K562 (cell line): Measurements from ENCODE around the gene CRLF1. TPM values are rescaled to one million over a fixed set of nuclear protein-coding genes. Genes with fewer than 3 reads are reported as not detected.
A peak's percentile ranks its signal among the peaks of the same experiment; 100 is the strongest.

Experiments
- CC2D1A ChIP-seq: fragments of 450-650 bp; IDR thresholded peaks from 2 replicates; pipeline ENCODE4 v1.6.1; 2017; ENCODE audit warnings: mild to moderate bottlenecking
- CTBP1 ChIP-seq: fragments of 450-650 bp; IDR thresholded peaks from 2 replicates; pipeline ENCODE4 v1.6.1; 2016; ENCODE audit warnings: borderline replicate concordance
- FOXK1 ChIP-seq: sonication (generic); formaldehyde crosslinking; IDR thresholded peaks from 2 replicates; pipeline ENCODE4 v1.8.0; 2022; ENCODE audit warnings: missing genetic modification reagents, mild to moderate bottlenecking, borderline replicate concordance
- IRF9 ChIP-seq: fragments of 450-650 bp; IDR thresholded peaks from 2 replicates; pipeline ENCODE4 v1.6.1; 2016; ENCODE audit warnings: missing biosample characterization, missing genetic modification characterization
- MAZ ChIP-seq, 2 experiments: fragments of 450-650 bp in 1 of 2; sonication (generic) in 1 of 2; formaldehyde crosslinking; IDR thresholded peaks in 1 of 2; conservative IDR thresholded peaks in 1 of 2; 2 replicates each; pipeline versions ENCODE4 v1.4.0 to v1.5.0; 2020; ENCODE audit warnings: mild to moderate bottlenecking in 1 of 2, missing genetic modification reagents in 1 of 2
- MEF2A ChIP-seq: IDR thresholded peaks from 2 replicates; pipeline ENCODE4 v1.6.1; 2011; ENCODE audit warnings: low read depth, mild to moderate bottlenecking, low read length, moderate library complexity; ENCODE audit not compliant: control insufficient read depth
- MTA2 ChIP-seq: fragments of 450-650 bp; IDR thresholded peaks from 2 replicates; pipeline ENCODE4 v1.6.1; 2016; ENCODE audit warnings: low read depth
- MYNN ChIP-seq, 2 experiments: sonication (generic); formaldehyde crosslinking in 1 of 2; IDR thresholded peaks; 2 replicates each; pipeline versions ENCODE4 v1.5.0 to v1.6.1; 2016 to 2020; ENCODE audit warnings: antibody characterized with exemption in 1 of 2, missing genetic modification reagents in 1 of 2
- SOX6 ChIP-seq: fragments of 450-650 bp; IDR thresholded peaks from 2 replicates; pipeline ENCODE4 v1.6.1; 2014; ENCODE audit warnings: mild to moderate bottlenecking
- TAF1 ChIP-seq: IDR thresholded peaks from 2 replicates; pipeline ENCODE4 v1.6.1; 2011; ENCODE audit warnings: mild to moderate bottlenecking, low read length, moderate library complexity; ENCODE audit not compliant: insufficient read depth, control insufficient read depth, severe bottlenecking; ENCODE audit errors: extremely low read depth
- ZNF133 ChIP-seq: fragments of 250-450 bp; sonication (Bioruptor Pico); IDR thresholded peaks from 2 replicates; pipeline ENCODE4 v1.4.0; 2020; ENCODE audit warnings: mild to moderate bottlenecking
- polyA plus RNA-seq, 8 experiments: library from polyadenylated mRNA; depleted of rRNA in 4 of 8; stranded (reverse) in 5 of 8; unstranded in 3 of 8; fragments of >200 nt; fragmentation: Nextera tagmentation in 2 of 8; fragmentation: Illumina TruSeq in 1 of 8; extraction: Ambion mirVana in 2 of 8; extraction: Trizol in 1 of 8; gene quantifications; 2 replicates each; pipeline versions ENCODE4 v1.2.1 to v1.2.3, GENCODE V29; 2011 to 2014; ENCODE audit warnings: inconsistent platforms in 1 of 8, missing spikeins in 1 of 8
- total RNA-seq, 7 experiments: library from RNA; depleted of rRNA in 6 of 7; stranded (reverse); fragments of >200 nt in 6 of 7; fragmentation: Illumina TruSeq in 2 of 7; extraction: Trizol in 2 of 7; gene quantifications; 2 replicates each; pipeline versions ENCODE4 v1.2.1 to v1.2.3, GENCODE V29; 2011 to 2021; ENCODE audit warnings: low replicate concordance in 1 of 7
- TF ChIP-seq, protein P1 (sequence below), 2 experiments: fragments of 250-450 bp in 1 of 2; fragments of 450-650 bp in 1 of 2; sonication (Bioruptor Pico) in 1 of 2; IDR thresholded peaks; 2 replicates each; pipeline versions ENCODE4 v1.6.1 to v1.8.0; 2016 to 2021; ENCODE audit warnings: mild to moderate bottlenecking in 2 of 2, moderate library complexity in 2 of 2, missing compliant biosample characterization in 1 of 2, missing genetic modification characterization in 1 of 2
- TF ChIP-seq, protein P2 (sequence below): fragments of 450-650 bp; IDR thresholded peaks from 2 replicates; pipeline ENCODE4 v1.6.1; 2016; ENCODE audit warnings: mild to moderate bottlenecking, moderate library complexity

CRLF1 gene
- total and polyA plus RNA-seq, 9 of the 15 experiments (the other 6 are each of a cell fraction or from before 2014, with no cell fraction given) = 0.85 to 3.6 (median 1.7) TPM

DNA sequence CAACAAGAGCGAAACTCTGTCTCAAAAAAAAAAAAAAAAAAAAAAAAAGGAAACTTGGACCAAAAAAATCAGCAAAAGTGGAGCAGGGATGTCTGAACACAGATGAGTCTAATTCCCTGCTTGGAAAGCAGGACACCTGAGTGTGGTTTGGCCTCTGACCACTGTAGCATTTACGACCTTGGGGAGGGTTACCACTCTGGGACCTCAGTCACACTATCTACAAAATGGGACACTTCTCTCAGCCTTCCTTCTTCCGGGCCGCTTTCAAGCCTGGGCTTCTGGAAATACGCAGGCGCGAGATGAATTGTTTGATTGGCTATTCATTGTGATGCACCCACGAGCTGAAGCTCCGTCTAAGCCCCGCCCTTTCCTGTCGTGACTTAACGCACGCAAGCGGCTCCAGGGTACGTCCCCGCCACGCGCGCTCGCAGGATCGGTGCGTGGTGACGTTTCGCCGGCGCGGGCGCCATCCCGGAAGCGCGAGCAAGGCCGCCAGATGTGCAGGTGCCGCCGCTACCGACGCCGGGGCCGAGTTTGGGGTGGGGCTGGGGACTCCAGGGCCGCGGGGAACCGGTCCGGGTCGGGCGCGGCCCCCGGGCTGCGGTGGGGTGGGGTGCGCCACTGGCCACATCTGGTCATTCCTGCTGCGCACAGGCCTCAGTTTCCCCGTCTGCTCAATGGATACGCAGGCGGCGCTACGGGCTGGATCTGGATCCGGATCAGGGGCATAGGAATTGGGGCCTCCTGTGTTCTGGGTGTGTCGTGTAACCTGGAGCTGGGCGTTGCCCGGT lies 49.0 kb downstream of the CRLF1 start, which contains the start of gene KXD1 (continued):
- TF ChIP-seq, protein P1, sequence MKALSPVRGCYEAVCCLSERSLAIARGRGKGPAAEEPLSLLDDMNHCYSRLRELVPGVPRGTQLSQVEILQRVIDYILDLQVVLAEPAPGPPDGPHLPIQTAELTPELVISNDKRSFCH (CRISPR knock-in tag; IDR thresholded peaks at IDR 0.05) = no peak
- TF ChIP-seq, protein P1 (tag; IDR thresholded peaks at IDR 0.05) = peak; percentile 66
- TF ChIP-seq MAZ (CRISPR knock-in tag; conservative IDR thresholded peaks at IDR 0.05 in 1 of 2, IDR thresholded peaks at IDR 0.05 in 1 of 2) (peak in 1 of 2 experiments; percentile 58; a peak in 3 of 4 replicates), TAF1 (peak; percentile 63), ZNF133 (CRISPR knock-in tag) (no peak), MEF2A (no peak), CC2D1A (peak; percentile 58), MTA2 (peak; percentile 40; the same call in 1 of the 2 replicates), SOX6 (0 out of 2 replicates have a peak, but pooled peaks have one; percentile 28), FOXK1 (CRISPR knock-in tag) (peak; percentile 38; the same call in 1 of the 2 replicates), CTBP1 (peak; percentile 66), MYNN (IDR thresholded peaks at IDR 0.05) (no peak; the same call in 1 of the 2 replicates), MYNN (CRISPR knock-in tag; IDR thresholded peaks at IDR 0.05) (no peak), IRF9 (tag) (no peak)
- TF ChIP-seq, protein P2, sequence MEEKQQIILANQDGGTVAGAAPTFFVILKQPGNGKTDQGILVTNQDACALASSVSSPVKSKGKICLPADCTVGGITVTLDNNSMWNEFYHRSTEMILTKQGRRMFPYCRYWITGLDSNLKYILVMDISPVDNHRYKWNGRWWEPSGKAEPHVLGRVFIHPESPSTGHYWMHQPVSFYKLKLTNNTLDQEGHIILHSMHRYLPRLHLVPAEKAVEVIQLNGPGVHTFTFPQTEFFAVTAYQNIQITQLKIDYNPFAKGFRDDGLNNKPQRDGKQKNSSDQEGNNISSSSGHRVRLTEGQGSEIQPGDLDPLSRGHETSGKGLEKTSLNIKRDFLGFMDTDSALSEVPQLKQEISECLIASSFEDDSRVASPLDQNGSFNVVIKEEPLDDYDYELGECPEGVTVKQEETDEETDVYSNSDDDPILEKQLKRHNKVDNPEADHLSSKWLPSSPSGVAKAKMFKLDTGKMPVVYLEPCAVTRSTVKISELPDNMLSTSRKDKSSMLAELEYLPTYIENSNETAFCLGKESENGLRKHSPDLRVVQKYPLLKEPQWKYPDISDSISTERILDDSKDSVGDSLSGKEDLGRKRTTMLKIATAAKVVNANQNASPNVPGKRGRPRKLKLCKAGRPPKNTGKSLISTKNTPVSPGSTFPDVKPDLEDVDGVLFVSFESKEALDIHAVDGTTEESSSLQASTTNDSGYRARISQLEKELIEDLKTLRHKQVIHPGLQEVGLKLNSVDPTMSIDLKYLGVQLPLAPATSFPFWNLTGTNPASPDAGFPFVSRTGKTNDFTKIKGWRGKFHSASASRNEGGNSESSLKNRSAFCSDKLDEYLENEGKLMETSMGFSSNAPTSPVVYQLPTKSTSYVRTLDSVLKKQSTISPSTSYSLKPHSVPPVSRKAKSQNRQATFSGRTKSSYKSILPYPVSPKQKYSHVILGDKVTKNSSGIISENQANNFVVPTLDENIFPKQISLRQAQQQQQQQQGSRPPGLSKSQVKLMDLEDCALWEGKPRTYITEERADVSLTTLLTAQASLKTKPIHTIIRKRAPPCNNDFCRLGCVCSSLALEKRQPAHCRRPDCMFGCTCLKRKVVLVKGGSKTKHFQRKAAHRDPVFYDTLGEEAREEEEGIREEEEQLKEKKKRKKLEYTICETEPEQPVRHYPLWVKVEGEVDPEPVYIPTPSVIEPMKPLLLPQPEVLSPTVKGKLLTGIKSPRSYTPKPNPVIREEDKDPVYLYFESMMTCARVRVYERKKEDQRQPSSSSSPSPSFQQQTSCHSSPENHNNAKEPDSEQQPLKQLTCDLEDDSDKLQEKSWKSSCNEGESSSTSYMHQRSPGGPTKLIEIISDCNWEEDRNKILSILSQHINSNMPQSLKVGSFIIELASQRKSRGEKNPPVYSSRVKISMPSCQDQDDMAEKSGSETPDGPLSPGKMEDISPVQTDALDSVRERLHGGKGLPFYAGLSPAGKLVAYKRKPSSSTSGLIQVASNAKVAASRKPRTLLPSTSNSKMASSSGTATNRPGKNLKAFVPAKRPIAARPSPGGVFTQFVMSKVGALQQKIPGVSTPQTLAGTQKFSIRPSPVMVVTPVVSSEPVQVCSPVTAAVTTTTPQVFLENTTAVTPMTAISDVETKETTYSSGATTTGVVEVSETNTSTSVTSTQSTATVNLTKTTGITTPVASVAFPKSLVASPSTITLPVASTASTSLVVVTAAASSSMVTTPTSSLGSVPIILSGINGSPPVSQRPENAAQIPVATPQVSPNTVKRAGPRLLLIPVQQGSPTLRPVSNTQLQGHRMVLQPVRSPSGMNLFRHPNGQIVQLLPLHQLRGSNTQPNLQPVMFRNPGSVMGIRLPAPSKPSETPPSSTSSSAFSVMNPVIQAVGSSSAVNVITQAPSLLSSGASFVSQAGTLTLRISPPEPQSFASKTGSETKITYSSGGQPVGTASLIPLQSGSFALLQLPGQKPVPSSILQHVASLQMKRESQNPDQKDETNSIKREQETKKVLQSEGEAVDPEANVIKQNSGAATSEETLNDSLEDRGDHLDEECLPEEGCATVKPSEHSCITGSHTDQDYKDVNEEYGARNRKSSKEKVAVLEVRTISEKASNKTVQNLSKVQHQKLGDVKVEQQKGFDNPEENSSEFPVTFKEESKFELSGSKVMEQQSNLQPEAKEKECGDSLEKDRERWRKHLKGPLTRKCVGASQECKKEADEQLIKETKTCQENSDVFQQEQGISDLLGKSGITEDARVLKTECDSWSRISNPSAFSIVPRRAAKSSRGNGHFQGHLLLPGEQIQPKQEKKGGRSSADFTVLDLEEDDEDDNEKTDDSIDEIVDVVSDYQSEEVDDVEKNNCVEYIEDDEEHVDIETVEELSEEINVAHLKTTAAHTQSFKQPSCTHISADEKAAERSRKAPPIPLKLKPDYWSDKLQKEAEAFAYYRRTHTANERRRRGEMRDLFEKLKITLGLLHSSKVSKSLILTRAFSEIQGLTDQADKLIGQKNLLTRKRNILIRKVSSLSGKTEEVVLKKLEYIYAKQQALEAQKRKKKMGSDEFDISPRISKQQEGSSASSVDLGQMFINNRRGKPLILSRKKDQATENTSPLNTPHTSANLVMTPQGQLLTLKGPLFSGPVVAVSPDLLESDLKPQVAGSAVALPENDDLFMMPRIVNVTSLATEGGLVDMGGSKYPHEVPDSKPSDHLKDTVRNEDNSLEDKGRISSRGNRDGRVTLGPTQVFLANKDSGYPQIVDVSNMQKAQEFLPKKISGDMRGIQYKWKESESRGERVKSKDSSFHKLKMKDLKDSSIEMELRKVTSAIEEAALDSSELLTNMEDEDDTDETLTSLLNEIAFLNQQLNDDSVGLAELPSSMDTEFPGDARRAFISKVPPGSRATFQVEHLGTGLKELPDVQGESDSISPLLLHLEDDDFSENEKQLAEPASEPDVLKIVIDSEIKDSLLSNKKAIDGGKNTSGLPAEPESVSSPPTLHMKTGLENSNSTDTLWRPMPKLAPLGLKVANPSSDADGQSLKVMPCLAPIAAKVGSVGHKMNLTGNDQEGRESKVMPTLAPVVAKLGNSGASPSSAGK = no peak
